Activated naive CD4-positive, alpha-beta T cell treated with anti-CD3 and anti-CD28 coated beads for 36 hours (primary cell): ENCODE data around the gene ATOH8. TPM values are rescaled to one million over a fixed set of nuclear protein-coding genes. Genes with fewer than 3 reads are reported as not detected.
A peak's percentile ranks its signal among the peaks of the same experiment; 100 is the strongest.

Experiments used
- CTCF ChIA-PET: fragments of 350-600 bp; sonication (Branson Sonifier 250); formaldehyde crosslinking; loops from one replicate; lab custom pipeline; 2021; ENCODE audit warnings: antibody characterized with exemption; lab: Charles Lee
- DNase-seq: peaks from one replicate; pipeline ENCODE4 v3.0.0-alpha.2; 2020
- H3K27ac Mint-ChIP-seq: one replicate; pipeline ENCODE4 v1.8.0; 2021; ENCODE audit warnings: mild to moderate bottlenecking, mixed read lengths
- H3K27me3 Mint-ChIP-seq: one replicate; pipeline ENCODE4 v1.8.0; 2021; ENCODE audit warnings: low read depth, mixed read lengths
- H3K36me3 Mint-ChIP-seq: one replicate; pipeline ENCODE4 v1.8.0; 2021; ENCODE audit warnings: low read depth, mixed read lengths
- H3K4me1 Mint-ChIP-seq: one replicate; pipeline ENCODE4 v1.8.0; 2021; ENCODE audit warnings: low read depth, mixed read lengths
- H3K4me3 Mint-ChIP-seq: one replicate; pipeline ENCODE4 v1.8.0; 2021; ENCODE audit warnings: mild to moderate bottlenecking, moderate library complexity, mixed read lengths
- H3K9me3 Mint-ChIP-seq: one replicate; pipeline ENCODE4 v1.8.0; 2021; ENCODE audit warnings: mixed read lengths
- intact Hi-C: fragments of 100-400 bp; cut with micrococcal nuclease; formaldehyde crosslinking; loops from one replicate; pipeline ENCODE4 v1.15.1; 2023
- total RNA-seq, 2 experiments: library from RNA; stranded (reverse); gene quantifications; one replicate each; pipeline ENCODE4 v1.2.3, GENCODE V29; 2021

The ATOH8 gene
- total RNA-seq, 2 experiments from 2014 or later: not detected

- H3K4me3 Mint-ChIP-seq: no peak overlapping the region
- no peak overlapping the region for H3K27ac Mint-ChIP-seq
- H3K27me3 Mint-ChIP-seq: no peaks in the 10 kb centered on the region
- no peaks in the 10 kb centered on the region for H3K9me3 Mint-ChIP-seq
- intact Hi-C loops: no loop called here
- H3K36me3 Mint-ChIP-seq: no peaks in the 10 kb centered on the region
- peaks cover 7% of the 10 kb centered on the region for H3K4me1 Mint-ChIP-seq
- no peak for DNase-seq
- CTCF ChIA-PET: interaction anchor here (2.9 kb wide), 1 partner anchor 79 kb away, joined by 14 read pairs; no protein-coding TSS in a partner anchor
Observed at GRCh38 chr2:85807756-85808155, 54.0 kb downstream of the ATOH8 start.

- H3K9me3 Mint-ChIP-seq: no peaks in the 10 kb centered on the region
- H3K4me3 Mint-ChIP-seq: no peak overlapping the region
- no peaks in the 10 kb centered on the region for H3K36me3 Mint-ChIP-seq
- peaks cover 1% of the 10 kb centered on the region for H3K27me3 Mint-ChIP-seq
- DNase-seq: no peak
- H3K27ac Mint-ChIP-seq: no peak overlapping the region
- intact Hi-C loops: no loop called here
- no peaks in the 10 kb centered on the region for H3K4me1 Mint-ChIP-seq
- CTCF ChIA-PET: interaction anchor here (0.9 to 1.5 kb wide), 4 partner anchors 60 to 127 kb away, joined by 3 to 6 read pairs (median 3); no protein-coding TSS in a partner anchor
Observed at GRCh38 chr2:85810371-85811179, 56.8 kb downstream of the ATOH8 start.

GRCh38 chr2:85811180-85812093 lies 57.6 kb downstream of the ATOH8 start:
- H3K4me3 Mint-ChIP-seq: no peak overlapping the region
- CTCF ChIA-PET: interaction anchor here (0.5 to 1.7 kb wide), 9 partner anchors 8 to 268 kb away, joined by 3 to 6 read pairs (median 4); no protein-coding TSS in a partner anchor
- DNase-seq: no peak
- intact Hi-C loops: no loop called here
- H3K36me3 Mint-ChIP-seq: no peaks in the 10 kb centered on the region
- no peak overlapping the region for H3K27ac Mint-ChIP-seq
- H3K4me1 Mint-ChIP-seq: no peaks in the 10 kb centered on the region
- H3K9me3 Mint-ChIP-seq: no peaks in the 10 kb centered on the region
- H3K27me3 Mint-ChIP-seq: peaks cover 1% of the 10 kb centered on the region

- Mint-ChIP-seq H3K27me3 (peaks cover 1% of the 10 kb centered on the region), H3K27ac (no peak overlapping the region), H3K36me3 (no peaks in the 10 kb centered on the region), H3K4me1 (no peaks in the 10 kb centered on the region), H3K9me3 (no peaks in the 10 kb centered on the region), H3K4me3 (no peak overlapping the region)
- no peak for DNase-seq
- intact Hi-C loops: no loop called here
- CTCF ChIA-PET: interaction anchor here (0.8 to 5.2 kb wide), 10 partner anchors 9 to 267 kb away, joined by 3 to 66 read pairs (median 4); no protein-coding TSS in a partner anchor
Observed at GRCh38 chr2:85812094-85812735, 58.4 kb downstream of the ATOH8 start.

GRCh38 chr2:85813211-85813981 lies 59.6 kb downstream of the ATOH8 start:
- Mint-ChIP-seq H3K36me3 (no peaks in the 10 kb centered on the region), H3K27me3 (peaks cover 1% of the 10 kb centered on the region), H3K9me3 (no peaks in the 10 kb centered on the region), H3K4me1 (no peaks in the 10 kb centered on the region), H3K4me3 (no peak overlapping the region), H3K27ac (no peak overlapping the region)
- DNase-seq: no peak
- intact Hi-C loops: no loop called here
- CTCF ChIA-PET: interaction anchor here (0.5 to 5.2 kb wide), 39 partner anchors 9 to 585 kb away, joined by 3 to 66 read pairs (median 4); partner anchors contain the start of gene ATOH8

- H3K27ac Mint-ChIP-seq: no peak overlapping the region
Observed at GRCh38 chr2:85813982-85814801, 60.4 kb downstream of the ATOH8 start.

GRCh38 chr2:85814802-85815550 lies 61.2 kb downstream of the ATOH8 start:
- DNase-seq: no peak
- no peaks in the 10 kb centered on the region for H3K4me1 Mint-ChIP-seq
- H3K4me3 Mint-ChIP-seq: no peak overlapping the region
- peaks cover 1% of the 10 kb centered on the region for H3K27me3 Mint-ChIP-seq
- CTCF ChIA-PET: interaction anchor here (1.0 to 5.2 kb wide), 26 partner anchors 9 to 265 kb away, joined by 3 to 66 read pairs (median 6); partner anchors contain the start of gene ATOH8
- intact Hi-C loops: loop anchor here (1.0 kb wide), 3 partner anchors 65 to 136 kb away; no protein-coding TSS in a partner anchor
- H3K36me3 Mint-ChIP-seq: no peaks in the 10 kb centered on the region
- H3K9me3 Mint-ChIP-seq: no peaks in the 10 kb centered on the region
- no peak overlapping the region for H3K27ac Mint-ChIP-seq

More at GRCh38 chr2:85813982-85814801, 60.4 kb downstream of the ATOH8 start:
- peak; percentile 92 for DNase-seq
- Mint-ChIP-seq H3K27me3 (peaks cover 1% of the 10 kb centered on the region), H3K4me3 (no peak overlapping the region), H3K4me1 (no peaks in the 10 kb centered on the region), H3K9me3 (no peaks in the 10 kb centered on the region), H3K36me3 (no peaks in the 10 kb centered on the region)
- intact Hi-C loops: loop anchor here (1.0 kb wide), 3 partner anchors 64 to 135 kb away; no protein-coding TSS in a partner anchor
- CTCF ChIA-PET: interaction anchor here (0.7 to 5.2 kb wide), 35 partner anchors 9 to 584 kb away, joined by 3 to 66 read pairs (median 4); partner anchors contain the start of gene ATOH8

- DNase-seq: no peak
- Mint-ChIP-seq H3K4me3 (no peak overlapping the region), H3K4me1 (no peaks in the 10 kb centered on the region), H3K27me3 (no peaks in the 10 kb centered on the region), H3K9me3 (no peaks in the 10 kb centered on the region), H3K36me3 (no peaks in the 10 kb centered on the region), H3K27ac (no peak overlapping the region)
- intact Hi-C loops: loop anchor here (10.0 kb wide), 1 partner anchor 375 kb away; the partner anchor contains the start of genes IMMT and MRPL35
- CTCF ChIA-PET: interaction anchor here (0.6 to 2.1 kb wide), 5 partner anchors 7 to 182 kb away, joined by 3 to 5 read pairs (median 4); no protein-coding TSS in a partner anchor
Observed at GRCh38 chr2:85819811-85820510, 66.2 kb downstream of the ATOH8 start.

GRCh38 chr2:85822766-85823165 lies 69.0 kb downstream of the ATOH8 start:
- CTCF ChIA-PET: interaction anchor here (1.2 to 8.8 kb wide), 5 partner anchors 8 to 257 kb away, joined by 3 to 117 read pairs (median 4); no protein-coding TSS in a partner anchor
- no peak for DNase-seq
- Mint-ChIP-seq H3K9me3 (no peaks in the 10 kb centered on the region), H3K36me3 (no peaks in the 10 kb centered on the region), H3K27me3 (no peaks in the 10 kb centered on the region), H3K4me1 (peaks cover 1% of the 10 kb centered on the region), H3K4me3 (no peak overlapping the region), H3K27ac (no peak overlapping the region)
- intact Hi-C loops: loop anchor here (10.0 kb wide), 1 partner anchor 372 kb away; the partner anchor contains the start of genes IMMT and MRPL35
